NCI-H345 (cell line): Measurements from ENCODE around the gene AGPS.
A peak's percentile ranks its signal among the peaks of the same experiment; 100 is the strongest.
"Not testable (repeated sequence)": the region's sequence is repeated elsewhere in the genome, so short reads cannot be mapped to it uniquely, and the experiment has no call there.

ENCODE experiments used
- DNase-seq: peaks from one replicate; lab custom pipeline; 2025; lab: John Stamatoyannopoulos, UW

Gene AGPS

DNA sequence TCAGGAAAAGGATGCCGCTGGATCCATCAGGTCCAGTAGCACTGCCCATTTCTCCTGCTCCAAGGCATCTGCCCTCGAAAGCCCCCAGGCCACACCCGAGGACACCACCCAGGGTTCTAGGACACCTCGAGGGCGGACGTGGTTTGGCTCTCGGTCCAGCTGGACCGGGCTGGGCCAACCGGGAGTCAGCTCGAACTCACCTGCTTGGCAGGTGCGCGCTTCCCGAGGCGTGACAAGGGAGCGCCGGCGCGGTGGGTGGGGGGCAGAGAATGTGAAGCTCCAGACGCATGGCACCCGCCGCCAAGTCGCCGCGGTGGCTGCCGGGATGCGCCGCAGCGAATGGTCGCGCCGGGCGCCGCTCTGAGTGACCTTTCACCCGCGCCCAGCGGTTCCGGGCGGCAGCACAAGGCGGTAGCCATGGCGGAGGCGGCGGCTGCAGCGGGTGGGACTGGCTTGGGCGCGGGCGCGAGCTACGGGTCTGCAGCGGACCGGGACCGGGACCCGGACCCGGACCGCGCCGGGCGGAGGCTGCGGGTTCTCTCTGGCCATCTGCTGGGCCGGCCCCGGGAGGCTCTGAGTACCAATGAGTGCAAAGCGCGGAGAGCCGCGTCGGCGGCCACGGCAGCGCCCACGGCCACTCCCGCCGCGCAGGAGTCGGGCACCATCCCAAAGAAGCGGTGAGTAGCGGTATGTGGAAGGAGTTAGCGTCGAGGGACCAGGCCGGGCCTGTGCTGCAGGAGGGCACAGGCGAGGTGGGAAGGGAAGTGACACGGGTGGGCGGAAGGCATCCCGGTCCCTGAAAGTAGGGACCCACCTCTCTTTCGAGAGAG lies at the start of gene AGPS:
AGPS (plus strand) TSS at position 401 of the 830 bp plus-strand sequence; CDS start at position 418, 17 bp downstream.
- peak; percentile 79 for DNase-seq

DNA sequence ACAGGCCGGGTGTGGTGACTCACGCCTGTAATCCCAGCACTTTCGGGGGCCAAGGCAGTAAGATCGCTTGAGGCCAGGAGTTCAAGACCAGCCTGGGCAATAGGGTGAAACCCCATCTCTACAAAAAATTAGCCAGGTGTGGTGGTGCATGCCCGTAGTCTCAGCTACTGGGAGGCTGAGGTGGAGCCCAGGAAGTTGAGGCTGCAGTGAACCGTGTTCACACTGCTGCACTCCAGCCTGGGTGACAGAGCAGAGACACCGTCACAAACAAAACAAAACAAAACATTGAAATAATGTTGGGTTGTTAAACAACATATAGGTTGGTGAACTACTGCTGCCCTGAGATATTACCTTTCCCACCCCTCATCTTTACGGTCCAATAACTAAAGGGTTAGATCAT lies 48.8 kb upstream of the AGPS start:
- DNase-seq, result no peak

DNA sequence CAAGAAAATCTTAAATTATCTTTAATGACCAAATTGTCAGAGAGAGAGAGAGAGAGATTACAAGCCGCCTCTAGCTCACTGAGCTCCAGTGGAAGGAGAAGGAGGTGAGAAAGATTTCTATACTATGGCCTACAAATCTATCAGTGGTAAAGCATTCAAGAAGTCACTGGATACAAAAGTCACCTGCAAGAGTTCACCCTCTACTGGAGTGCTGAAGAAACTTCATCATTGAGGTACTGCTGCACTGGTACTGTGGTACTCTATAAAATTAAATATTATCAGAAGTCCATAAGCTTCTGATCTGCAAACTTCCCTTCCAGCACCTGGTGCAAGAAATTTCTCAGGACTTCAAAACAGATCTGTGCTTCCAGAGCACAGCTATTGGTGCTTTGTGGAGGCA lies 48.3 kb upstream of the AGPS start:
- no peak for DNase-seq

DNA sequence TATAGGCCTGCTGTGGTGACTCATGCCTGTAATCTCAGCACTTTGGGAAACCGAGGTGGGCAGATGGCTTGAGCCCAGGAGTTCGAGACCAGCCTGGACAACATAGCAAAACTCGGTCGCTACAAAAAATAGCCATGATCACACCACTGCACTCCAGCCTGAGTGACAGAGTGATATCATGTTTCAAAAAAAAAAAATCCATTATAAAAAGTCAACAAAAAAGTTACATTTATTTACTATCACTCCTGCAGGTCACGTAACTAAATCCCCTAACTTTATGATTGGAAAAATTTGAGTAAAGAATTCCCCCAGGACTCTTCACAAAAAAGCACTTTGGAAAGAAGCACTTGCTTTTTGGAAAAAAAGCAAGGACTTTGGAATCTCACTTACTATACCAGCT lies 46.4 kb upstream of the AGPS start:
- no peak for DNase-seq

DNA sequence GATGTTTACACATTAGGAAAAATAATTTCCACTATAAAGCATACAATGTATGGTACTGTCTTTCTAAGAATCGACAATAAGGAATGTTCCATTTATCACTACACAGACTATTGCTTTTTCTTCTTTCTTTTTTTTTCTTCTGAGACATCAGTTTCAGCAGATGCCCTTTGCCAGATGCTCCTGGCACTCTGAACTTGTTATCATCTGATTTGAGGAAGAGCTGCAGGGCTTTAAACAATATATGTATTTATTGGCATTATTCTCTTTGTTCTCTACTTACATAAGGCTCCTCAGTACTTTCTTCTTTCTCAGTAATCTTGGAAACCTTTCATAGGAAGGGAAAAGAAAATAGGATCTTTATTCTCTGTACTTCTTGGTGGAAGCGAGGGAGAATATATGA lies 45.0 kb upstream of the AGPS start:
- no peak for DNase-seq

DNA sequence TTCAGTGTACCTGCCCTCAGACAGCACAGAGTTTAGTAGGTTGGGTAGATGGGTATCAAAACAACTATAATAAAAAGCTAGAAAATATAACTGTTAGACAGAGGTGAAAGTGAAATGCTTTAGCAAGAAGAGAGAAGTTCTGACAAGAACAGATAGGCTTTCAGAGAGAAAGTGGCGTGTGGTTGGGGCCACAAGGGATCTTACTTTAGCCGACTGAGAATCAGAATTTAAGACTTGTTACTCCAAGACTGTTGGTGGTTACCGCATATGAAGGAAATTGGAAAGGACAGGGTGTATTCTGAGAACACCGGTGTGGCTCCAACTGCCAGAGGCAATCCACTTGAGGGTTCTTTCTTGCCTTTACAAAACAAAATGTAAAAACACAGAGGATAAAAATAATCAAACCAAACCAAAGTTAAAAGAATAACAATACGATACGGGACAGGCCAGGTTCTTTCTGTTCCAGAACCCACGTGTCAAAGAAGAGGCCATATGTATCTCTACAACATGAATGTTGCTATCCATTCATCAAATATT lies 44.4 kb upstream of the AGPS start:
- no peak for DNase-seq

DNA sequence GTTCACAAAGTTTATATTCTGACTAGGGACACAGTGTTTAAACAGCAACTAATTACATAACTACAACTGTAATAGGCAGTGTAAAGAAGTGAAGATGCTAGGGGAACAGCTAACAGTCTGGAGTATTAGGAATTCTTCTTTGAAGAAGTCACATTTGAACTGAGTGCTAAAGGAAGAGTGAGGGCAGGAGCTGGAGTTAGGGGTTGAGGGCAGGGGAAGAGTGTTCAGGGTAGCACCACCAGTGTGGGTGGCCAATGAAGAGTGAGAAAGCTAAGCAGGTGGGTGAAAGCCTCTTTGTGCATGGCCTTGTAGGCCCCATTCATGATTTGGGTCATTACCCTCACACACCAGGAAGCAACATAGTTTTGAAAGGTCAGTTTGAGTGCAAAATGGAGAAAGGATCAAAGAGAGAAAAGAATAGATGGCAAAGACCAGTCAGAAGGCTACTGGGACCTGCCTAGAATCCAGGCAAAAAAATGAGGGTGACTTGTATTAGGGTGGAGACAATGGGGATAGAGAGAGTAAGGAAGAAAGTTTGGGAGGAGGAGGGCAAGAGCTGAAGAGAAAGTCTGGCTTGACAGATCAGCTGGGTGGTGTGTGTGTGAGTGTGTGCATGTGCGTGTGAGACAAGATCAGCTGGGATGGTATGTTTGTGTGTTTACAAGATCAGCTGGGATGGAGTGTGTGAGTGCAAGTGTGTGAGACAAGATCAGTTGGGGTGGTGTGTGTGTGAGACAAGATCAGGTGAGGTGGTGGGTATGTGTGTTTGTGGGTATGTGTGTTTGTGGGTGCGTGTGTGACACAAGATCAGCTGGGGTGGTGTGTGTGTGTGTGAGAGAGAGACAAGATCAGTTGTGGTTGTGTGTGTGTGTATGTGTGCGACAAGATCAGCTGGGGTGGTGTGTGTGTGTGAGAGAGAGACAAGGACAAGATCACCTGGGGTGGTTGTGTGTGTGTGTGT lies 43.6 kb upstream of the AGPS start:
- DNase-seq, result no peak

DNA sequence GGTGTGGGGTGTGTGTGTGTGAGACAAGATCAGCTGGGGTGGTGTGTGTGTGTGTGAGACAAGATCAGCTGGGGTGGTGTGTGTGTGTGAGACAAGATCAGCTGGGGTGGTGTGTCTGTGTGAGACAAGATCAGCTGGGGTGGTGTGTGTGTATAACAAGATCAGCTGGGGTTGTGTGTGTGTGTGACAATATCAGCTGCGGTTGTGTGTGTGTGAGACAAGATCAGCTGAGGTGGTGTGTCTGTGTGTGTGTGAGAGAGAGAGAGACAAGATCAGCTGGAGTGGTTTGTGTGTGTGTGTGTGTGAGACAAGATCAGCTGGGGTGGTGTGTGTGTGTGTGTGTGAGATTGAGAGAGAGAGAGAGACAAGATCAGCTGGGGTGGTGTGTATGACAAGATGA lies 41.9 kb upstream of the AGPS start:
- DNase-seq, result not testable (repeated sequence)

DNA sequence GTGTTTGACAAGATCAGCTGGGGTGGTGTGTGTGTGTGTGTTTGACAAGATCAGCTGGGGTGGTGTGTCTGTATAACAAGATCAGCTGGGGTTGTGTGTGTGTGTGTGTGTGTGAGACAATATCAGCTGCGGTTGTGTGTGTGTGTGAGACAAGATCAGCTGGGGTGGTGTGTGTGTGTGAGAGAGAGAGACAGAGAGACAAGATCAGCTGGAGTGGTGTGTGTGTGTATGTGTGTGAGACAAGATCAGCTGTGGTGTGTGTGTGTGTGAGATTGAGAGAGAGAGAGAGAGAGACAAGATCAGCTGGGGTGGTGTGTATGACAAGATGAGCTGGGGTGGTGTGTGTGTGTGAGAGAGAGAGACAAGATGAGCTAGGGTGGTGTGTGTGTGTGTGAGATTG lies 41.5 kb upstream of the AGPS start:
- not testable (repeated sequence) for DNase-seq

DNA sequence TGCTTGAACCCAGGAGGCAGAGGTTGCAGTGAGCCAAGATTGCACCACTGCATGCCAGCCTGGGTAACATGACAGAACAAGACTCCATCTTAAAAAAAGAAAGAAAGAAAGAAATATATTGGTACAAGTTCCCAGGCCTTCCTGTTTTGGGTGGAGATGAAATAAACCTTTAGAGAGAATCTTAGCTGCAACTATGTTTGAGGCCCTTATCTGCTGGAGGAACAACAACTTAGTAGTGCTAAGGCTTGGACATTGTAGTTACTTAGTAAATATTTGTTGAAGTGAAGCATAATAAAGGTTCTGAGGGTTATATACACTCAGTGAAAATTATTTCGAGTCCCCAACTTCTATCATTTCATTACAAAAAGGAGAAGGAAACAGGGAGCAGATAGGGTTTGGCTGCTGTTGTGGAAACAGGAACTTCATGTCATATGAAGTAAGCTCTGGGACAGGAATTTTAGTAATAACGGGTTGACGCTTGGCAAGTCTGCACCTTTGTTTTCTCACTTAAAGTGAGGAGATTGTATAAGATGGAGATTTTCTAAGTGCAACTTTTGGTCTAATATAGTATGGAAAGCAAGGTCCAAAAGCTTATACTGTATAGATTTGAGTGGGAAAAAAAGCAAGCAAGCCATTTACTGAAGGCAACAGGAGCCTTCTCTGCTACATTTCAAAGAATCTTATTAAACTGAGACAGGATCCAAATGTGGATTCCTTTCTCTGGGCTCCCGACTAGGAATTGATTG lies 40.0 kb upstream of the AGPS start:
- no peak for DNase-seq

DNA sequence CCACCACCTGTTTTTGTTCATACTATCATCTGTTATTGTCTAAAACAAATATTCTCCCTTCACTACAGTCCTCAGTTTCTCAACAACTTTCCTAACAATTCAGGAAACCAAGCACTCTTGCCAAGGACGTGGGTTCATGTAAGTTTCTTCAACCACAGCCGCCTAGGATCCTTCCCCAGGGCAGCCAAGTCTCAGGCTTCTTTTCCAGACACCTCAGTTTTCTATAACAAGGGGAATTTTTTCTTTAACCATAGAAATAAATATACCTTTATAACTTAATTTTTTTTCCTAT lies 39.4 kb upstream of the AGPS start:
- DNase-seq, result no peak

DNA sequence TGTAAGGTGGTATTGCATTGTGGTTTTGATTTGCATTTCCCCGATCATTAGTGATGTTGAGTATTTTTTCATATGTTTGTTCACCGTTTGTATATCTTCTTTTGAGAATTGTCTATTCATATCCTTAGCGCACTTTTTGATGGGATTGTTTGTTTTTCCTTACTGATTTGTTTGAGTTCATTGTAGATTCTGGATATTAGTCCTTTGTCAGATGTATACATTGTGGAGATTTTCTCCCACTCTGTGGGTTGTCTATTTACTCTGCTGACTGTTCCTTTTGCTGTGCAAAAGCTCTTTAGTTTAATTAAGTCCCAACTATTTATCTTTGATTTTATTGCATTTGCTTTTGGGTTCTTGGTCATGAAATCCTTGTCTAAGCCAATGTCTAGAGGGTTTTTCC lies 38.0 kb upstream of the AGPS start:
- DNase-seq, result not testable (repeated sequence)

DNA sequence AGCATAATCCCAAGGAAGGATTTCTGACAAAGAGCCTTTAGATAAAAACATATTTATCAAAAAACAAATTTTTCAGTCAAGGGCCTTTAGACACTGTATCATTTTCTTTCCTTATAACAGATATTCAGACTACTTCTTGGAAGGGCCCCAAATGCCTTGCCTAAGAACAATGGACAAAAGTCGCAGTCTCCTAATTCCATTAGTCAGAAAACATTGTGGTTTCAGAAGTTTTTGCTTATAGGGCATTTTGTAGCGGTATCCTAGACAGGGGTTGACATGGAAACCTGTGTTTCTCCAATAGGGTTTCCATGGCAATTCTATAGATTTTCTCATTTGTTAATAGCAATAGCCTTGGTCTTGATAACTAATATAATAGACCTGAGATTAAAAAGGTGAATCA lies 36.7 kb upstream of the AGPS start:
- no peak for DNase-seq

DNA sequence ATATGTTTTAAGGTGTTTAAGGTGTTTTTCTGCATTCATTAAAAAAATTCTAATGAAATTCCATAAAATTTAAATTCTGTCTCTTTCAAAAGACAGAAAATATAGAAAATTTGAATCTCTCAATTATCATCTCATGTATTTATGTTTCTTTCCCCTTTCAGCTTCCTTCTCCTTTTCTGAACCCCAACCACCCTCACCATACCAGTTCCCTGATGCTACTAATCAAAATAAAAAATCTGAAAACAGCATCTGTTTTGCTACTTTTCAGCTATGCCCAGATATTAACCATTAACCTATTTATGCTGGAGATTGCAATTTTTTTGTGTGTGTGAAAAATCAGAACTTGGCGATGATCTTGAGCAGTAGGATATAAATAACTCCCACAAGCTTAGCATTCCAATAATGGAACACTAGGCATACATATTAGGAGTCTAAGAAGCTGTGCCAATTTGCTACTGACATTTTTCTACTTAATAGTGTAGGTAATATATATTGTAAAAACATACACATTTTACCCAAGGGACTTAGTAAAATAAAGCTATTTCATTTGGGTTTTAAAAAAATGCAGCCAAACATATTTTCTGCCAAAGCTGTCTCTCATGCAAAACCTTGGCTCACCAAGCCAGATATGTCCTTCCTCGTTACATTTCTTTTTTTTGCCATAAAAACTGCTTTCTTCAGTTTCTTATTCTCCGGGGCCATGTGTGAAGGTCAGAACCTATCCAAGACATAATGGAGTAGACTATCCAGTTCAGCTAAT lies 32.6 kb upstream of the AGPS start:
- no peak for DNase-seq

DNA sequence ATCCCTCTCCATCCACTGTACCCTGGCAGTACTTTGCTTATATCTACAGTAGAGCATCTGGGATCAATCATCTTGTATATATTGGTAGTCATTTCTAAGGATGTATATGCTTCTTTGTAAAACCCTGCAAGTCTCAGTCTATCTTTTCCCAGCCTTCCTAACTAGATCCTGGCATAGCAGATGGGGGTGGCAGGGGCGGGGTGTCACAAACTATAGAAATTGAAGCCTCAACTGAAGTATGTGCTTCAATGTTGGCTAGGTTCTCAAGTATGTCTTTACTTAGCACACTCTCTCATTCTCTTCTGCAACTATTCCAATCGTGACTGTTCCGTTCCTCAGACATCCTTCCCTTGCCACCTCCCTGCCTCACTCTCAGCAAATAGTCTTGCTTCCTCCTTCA lies 30.1 kb upstream of the AGPS start:
- no peak for DNase-seq

DNA sequence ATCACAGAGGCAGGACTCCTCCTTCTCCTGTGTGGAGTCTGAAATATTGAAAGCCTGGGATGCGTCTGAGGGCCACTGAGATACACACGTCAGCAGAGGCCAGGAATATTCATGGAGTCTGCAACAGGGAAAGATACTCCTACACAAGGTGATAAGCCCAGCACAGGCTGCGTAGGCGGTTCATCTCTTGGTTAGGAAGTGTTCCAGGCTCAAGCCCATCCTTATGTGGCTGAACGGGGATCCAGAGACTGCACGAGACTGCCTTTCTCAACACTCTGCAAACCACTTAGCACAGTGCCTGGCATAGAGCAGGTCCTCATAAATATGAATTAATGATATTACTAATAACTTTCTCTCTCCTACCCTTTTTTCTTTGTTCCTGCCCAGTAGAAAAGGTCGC lies 29.2 kb upstream of the AGPS start:
- DNase-seq, result no peak

DNA sequence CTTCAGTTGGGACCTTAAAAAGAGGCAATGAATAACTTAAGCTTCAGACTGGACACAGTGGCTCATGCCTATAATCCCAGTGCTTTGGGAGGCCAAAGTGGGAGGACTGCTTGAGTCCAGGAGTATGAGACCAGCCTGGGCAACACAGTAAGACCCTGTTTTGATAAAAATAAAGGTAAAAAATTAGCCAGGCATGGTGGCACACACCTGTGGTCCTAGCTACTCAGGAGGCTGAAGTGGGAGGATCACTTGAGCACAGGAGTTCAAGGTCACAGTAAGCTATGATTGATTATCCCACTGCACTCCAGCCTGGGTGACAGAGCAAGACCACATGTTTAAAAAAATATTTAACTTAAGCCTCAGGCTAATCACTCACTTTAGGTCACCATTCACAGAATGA lies 26.8 kb upstream of the AGPS start:
- DNase-seq, result not testable (repeated sequence)

DNA sequence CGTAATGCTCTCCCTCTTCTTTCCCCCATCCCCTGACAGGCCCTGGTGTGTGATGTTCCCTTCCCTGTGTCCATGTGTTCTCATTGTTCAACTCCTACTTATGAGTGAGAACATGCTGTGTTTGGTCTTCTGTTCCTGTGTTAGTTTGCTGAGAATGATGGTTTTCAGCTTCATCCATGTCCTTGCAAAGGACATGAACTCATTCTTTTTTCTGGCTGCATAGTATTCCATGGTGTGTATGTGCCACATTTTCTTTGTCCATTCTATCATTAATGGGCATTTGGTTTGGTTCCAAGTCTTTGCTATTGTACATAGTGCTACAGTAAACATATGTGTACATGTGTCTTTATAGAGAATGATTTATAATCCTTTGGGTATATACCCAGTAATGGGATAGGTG lies 24.6 kb upstream of the AGPS start:
- DNase-seq, result not testable (repeated sequence)

DNA sequence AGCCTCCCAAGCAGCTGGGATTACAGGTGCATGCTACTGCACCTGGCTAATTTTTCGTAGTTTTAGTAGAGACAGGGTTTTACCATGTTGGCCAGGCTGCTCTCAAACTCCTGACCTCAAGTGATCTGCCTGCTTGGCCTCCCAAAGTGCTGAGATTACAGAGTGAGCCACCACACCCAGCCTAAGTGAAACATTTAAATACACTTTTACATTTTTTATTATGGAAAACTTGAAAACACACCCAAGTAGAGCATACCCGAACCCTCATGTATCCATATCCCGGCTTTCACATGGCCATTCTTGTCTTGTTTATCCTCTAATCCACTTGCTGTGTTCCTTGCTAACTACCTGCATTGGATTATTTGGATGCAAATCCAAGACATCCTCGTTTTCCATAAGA lies 13.2 kb upstream of the AGPS start:
- no peak for DNase-seq

DNA sequence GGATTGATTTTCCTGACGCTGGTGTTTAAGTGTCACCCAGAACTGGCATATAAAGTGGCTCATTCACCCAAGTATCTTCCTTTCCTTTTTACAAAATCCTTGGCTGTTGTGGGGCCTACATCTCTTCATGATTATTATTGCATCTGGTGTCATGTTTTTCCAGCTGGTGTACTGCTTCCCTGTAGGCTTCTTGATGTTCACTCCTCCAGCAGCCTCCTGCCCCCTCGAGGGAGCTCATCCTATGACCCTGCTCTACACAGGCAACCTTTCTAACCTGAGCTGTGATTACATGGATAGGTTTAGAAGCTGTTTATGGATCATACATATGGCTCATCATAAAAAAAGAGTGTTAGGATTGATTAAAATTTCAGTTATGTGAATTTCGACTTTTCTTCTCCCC lies 12.4 kb upstream of the AGPS start:
- DNase-seq, result no peak

DNA sequence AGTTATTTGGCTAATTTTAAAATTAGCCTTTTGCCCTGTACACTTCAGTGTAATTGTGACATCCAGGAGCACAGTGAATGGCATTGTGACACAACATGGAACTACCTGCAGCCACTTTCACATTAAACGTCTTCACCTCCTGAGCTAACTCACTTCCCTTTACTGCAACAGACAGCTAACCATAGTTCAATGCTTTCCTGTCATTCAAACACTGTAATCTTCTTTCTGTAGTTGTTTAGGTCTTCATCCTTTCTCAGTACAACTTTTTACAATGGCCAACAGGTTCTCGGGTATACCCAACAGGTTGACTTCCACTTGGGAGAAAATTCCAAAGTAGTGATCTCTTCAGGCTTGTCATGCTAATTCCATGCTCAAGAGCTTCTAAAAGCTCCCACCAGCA lies 8.6 kb upstream of the AGPS start:
- no peak for DNase-seq

DNA sequence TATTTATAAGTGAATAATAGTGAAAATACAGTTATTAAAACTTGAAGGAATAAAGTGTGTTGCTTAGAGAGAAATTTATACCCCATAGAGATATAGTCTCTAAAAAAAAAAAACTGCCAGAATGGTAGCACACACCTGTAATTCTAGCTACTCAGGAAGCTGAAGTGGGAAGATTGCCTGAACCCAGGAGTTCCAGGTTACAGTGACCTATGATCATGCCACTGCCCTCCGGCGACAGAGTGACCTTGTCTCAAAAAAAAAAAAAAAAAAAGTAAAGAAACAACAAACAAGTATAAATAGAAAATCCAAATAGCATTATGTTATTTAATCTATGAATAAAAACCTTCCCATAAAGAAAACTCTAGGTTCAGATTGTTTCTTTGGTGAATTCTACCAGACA lies 7.4 kb upstream of the AGPS start:
- no peak for DNase-seq
